Hepatocyte (in vitro differentiated cells): ENCODE measurements around the gene NUDT16L1.

Experiments
- EZH2 ChIP-seq: fragments of 200-600 bp; sonication (generic); IDR thresholded peaks from 2 replicates; pipeline ENCODE4 v1.6.1; 2016; ENCODE audit warnings: antibody characterized with exemption, mild to moderate bottlenecking, borderline replicate concordance
- TF ChIP-seq, protein P1 (sequence below): fragments of 200-600 bp; sonication (generic); IDR thresholded peaks from 2 replicates; pipeline ENCODE4 v1.5.1; 2016; ENCODE audit warnings: antibody characterized with exemption, mild to moderate bottlenecking; ENCODE audit not compliant: poor library complexity

GRCh38 chr16:4675864-4676786 is 17.2 kb upstream of the NUDT16L1 start:
- TF ChIP-seq, protein P1, sequence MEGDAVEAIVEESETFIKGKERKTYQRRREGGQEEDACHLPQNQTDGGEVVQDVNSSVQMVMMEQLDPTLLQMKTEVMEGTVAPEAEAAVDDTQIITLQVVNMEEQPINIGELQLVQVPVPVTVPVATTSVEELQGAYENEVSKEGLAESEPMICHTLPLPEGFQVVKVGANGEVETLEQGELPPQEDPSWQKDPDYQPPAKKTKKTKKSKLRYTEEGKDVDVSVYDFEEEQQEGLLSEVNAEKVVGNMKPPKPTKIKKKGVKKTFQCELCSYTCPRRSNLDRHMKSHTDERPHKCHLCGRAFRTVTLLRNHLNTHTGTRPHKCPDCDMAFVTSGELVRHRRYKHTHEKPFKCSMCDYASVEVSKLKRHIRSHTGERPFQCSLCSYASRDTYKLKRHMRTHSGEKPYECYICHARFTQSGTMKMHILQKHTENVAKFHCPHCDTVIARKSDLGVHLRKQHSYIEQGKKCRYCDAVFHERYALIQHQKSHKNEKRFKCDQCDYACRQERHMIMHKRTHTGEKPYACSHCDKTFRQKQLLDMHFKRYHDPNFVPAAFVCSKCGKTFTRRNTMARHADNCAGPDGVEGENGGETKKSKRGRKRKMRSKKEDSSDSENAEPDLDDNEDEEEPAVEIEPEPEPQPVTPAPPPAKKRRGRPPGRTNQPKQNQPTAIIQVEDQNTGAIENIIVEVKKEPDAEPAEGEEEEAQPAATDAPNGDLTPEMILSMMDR: no peak
- no peak for TF ChIP-seq EZH2
